Astrocyte (in vitro differentiated cells and primary cell): ENCODE measurements around the gene CELF1.

ENCODE experiments used
- EZH2 ChIP-seq: IDR thresholded peaks from 2 replicates; pipeline ENCODE4 v1.6.1; 2012; ENCODE audit warnings: mild to moderate bottlenecking, low read length, inconsistent platforms; ENCODE audit not compliant: insufficient read depth
- TF ChIP-seq, protein P1 (sequence below): IDR thresholded peaks from 2 replicates; pipeline ENCODE4 v1.5.1; 2011; ENCODE audit warnings: low read depth, mild to moderate bottlenecking, inconsistent platforms, low read length, moderate library complexity; ENCODE audit not compliant: insufficient read depth

DNA sequence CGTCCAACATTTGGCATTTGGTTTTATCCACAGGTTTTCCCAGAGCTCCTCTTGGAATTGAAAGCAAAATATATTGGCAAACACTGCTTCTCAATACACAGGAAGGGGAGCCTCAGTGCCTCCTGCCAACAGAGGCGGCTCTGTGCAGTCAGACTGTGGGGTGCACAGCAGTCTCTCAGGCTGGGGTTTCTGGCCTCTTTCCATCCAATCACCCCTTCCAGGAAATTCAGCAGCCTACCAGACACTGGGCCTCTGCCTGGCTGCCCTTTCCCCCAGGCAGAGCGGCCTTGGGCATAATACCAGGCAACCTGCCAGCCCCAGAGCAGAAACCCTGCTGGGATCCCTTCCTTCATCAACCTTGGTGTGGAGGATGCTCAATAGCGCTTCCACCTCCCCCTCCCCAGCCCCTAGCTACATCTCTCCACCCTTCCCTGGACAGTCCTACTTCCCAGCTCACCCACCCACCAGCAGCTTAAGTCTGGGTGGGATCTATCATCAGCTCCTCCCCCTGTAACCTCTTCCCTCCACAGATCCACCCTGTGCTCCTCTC, 86.2 kb downstream of the CELF1 start:
- TF ChIP-seq, protein P1, sequence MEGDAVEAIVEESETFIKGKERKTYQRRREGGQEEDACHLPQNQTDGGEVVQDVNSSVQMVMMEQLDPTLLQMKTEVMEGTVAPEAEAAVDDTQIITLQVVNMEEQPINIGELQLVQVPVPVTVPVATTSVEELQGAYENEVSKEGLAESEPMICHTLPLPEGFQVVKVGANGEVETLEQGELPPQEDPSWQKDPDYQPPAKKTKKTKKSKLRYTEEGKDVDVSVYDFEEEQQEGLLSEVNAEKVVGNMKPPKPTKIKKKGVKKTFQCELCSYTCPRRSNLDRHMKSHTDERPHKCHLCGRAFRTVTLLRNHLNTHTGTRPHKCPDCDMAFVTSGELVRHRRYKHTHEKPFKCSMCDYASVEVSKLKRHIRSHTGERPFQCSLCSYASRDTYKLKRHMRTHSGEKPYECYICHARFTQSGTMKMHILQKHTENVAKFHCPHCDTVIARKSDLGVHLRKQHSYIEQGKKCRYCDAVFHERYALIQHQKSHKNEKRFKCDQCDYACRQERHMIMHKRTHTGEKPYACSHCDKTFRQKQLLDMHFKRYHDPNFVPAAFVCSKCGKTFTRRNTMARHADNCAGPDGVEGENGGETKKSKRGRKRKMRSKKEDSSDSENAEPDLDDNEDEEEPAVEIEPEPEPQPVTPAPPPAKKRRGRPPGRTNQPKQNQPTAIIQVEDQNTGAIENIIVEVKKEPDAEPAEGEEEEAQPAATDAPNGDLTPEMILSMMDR = no peak
- no peak for TF ChIP-seq EZH2
